GOT3 (cell line): ENCODE results near the gene BSX.

Source experiments
- DNase-seq: peaks from one replicate; lab custom pipeline; 2025; ENCODE audit warnings: mixed read lengths; lab: John Stamatoyannopoulos, UW

The BSX gene

DNA sequence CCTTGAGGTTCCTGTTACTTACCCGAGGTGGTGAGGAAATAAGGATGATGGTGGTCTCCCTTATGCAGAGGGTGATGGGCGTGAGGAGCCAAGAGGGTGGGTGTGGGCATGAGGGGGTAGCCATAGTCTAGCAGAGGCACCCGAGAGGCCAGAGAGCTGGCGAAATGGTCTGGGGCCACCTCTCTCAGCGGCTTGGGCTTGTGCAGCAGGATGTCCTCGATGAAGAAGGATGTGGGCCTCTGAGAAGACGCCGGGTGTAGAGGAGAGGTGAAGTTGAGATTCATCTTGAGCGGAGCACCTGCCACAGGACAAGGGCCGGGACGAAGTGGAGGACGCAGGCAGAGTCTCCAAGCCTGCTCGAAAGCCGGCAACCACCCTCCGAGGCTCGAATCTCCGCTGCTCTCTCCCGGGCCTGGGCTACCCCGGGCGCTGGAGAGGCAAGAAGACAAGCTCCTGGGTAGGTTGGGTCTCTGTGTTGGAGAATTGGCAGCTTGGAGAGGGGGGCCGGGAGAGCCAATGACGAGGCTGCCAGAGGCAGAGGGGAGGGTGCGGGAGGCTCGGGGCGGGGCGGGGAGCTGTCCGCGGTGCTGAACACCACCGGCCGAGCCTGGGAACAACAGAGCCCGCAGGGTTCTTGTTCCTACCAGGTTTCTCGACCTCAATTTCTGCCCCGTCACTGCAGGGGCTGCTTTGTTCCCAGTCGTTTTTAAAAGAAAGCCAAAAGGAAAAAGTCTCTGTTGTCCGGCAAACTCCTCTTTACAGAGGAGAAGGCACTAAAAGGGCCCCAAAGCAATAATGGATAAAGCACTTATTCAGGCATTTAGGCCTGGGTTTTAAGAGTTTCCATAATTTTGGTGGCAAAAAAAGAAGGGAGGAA is at the start of gene BSX:
Gene BSX (minus strand): TSS at position 447 of the 877 bp plus-strand sequence. CDS start 163 bp downstream, at position 284.
- DNase-seq: no peak

DNA sequence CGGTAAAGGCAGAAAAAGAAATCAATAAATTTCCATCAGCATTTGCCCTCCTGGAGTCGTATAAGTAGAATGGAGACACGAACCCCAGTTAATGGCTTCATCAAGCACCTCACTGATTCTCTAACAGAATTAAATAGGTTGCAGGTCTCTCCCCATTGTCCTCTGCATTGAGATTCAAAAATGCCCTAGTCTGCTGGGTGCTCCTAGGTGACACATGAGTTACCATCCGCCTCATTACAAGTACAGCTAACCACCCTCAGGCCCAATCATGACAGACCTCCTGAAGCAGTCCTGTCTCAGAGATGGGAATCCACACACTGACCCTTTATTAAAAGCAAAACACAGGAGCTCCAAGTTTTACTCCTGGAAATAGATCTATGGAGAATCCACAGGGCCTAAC is 48.9 kb upstream of the BSX start:
- DNase-seq: no peak

DNA sequence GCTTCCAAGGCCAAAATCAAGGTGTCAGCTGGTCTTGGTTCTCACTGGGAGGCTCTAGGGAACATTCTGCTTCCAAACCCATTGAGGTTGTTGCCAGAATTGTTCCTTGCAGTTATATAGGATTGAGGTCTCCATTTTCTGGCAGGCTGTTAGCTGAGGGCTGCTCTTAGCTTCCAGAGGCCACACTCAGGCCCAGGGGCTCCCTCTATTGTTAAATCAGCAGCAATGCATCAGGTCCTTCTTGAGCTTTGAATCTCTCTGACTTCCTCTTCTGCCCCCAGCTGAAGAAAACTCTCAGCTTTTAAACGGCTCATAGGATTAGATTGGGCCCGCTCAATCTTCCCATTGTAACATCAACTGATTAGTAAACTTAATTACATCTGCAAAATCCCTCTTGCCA is 39.3 kb upstream of the BSX start:
- DNase-seq: no peak

DNA sequence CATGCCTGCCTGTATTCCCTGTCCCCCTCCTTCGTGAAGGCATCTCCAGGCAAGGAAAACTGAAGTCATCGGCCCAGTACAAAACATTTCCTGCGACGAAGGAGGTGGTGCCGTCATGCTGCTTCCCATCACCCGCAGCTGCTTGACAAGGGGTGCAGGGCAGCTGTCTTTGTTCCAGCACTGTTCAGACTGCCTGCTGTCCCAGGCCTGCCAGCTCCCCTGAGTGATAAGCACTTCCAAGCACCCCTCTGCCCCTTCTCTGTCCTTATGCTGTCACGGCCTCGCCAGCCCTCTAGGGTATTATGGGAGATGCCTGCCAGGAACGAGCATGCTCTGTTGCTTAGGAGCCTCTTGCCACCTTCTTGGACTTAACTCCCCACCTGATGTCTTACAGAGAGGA is 37.1 kb upstream of the BSX start:
- no peak for DNase-seq

DNA sequence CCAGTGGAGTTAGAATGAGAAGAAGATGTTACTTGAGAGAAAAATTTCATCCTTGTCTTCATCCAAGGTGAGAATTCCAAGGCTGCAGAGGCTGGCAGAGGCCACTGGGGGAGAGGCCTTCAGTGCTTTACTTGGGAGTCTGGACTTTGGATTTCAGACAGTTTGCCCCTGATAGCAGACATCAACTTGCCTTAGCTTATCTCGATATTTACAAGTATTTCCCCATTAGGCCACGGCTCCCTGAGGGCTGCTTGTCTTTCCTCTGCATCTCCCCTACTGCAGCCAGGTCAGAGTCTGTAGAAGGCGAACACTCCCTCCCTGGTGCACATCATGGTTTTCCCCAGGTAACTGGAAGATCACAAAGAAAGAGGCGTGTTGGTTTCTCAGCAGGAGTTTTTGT is 29.9 kb upstream of the BSX start:
- no peak for DNase-seq

DNA sequence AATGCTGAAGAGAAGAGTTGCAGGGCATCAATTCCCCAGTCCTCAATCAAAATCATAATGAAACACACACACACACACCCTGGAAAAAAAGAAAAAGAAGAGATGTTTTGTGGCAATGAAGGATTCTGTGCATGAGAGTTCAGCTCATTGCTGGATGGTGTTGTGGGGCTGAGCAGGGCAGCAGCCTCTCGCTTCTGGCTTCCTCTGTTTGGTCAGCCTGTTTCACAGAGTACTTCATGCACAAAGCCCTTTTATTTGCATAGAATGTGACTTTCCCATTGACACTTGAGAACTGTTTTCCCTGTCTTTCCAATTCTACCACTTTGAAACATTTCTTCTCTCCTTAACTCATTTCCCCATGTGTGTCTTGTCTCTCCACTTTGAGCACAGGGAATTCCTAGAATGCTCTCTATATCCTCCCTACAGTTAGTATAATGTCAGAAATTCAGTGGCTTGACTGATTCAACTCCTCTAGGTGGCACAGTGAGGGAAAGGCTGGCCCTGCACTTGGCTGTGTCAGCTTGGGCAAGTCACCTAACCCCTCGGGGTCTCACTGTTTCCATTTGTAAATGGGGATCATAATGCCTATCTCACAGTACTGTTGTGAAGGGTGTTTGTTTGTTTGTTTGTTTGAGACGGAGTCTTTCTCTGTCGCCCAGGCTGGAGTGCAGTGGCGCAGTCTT is 25.4 kb upstream of the BSX start:
- no peak for DNase-seq

DNA sequence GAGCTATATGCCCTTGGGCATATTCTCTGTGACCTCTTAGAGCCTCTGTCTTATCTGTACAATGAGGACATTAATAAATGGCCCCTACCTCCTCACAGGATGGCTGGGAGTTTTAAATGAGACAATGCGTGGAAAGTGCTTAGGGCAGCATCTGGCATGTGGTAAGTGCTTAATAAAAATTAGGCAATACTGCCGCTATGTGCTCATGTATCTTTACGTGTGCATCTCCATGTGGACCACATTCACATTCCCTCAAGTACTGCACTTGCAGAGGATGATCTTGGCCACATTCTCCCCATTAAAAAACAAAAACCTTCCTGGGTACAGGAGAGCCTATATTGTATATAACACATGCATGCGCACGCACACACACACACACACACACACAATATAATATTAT is 19.1 kb upstream of the BSX start:
- no peak for DNase-seq

DNA sequence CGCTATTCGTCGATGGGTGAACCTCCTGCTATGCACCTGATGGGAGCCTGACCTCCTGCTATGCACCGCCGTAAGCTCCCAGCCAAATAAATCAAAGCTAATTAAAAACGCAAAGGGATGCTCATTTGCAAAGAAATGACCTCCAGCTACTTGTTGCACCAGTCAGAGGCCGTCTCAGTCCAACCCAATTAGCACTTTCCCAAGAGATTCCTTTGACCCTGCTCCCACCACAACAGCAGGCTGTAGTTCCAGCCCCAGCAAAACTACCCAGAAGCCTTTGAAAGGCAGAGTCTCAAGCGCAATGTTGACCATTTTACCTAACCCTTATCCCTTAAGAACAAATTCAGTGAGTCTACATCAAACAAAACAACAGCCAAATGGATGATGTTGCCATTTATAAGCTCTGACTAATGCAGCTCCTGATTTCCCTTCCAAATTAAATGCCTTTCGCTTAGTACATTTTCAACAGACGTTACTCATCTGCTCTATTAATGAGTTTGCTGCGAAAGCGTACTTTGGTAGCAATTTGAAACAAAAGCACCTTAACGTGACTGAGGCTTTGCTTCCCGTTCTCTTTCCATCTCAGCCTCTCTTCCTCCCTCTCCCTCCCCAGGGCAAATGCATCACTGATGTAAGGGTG is 17.2 kb upstream of the BSX start:
- DNase-seq: no peak

DNA sequence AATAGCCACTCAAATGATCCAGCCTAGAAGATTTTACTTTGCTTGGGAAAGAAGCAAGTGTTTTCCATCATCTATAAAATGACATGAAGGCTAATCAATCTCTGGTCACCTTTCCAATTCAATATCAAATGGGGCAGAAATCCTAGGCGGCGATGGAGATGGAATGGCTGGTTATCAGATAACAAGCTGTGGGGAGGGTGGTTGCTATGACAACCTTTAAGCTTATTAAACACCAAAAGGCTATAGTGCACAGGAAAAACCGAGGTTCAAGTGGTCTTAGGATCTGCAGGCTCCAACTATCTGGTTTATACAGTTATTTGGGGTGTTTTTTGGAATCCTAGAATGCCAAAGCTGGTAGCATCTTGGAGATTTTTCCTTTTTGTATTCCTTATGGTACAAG is 13.9 kb upstream of the BSX start:
- DNase-seq: no peak

DNA sequence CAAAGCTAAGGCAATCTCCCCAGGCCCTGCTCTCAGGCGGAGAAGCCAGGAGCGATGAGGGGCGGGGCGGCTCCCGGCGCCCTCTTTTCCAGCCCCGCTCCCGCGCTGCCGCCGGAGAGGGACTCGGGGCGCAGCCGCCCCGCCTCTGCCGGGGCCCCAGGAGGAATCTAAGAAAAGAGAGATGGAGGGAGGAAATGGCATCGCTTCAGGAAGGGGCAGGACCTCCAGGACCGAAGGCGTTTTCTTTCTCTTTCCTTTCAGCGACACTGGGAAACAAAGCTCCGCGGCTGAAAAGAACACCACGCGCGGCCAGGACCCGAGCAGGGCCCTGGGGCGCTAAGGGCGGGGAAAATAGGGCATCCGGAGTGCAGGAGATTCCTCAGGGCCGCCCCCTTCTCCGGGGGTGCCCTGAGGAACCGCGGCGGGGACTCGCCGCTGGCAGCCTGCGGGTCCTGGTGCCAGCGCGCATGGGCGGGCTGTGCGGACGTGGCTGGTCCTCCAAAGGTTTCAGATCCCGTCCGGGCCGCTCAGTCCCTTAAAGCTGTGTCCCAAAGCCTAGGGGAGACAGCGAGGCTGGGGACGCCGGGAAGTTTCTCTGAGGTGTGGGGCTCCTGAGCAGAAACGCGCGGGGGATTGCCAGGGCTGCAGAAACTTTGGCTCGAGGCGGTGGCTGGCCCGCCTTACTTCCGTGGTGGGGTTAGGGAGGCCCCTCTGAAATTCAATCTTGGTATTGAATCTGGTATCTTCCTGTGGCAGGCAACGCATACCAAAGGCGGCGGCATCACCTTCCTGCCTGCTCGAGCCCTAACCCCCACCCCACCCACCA is 2.8 kb upstream of the BSX start:
- no peak for DNase-seq

DNA sequence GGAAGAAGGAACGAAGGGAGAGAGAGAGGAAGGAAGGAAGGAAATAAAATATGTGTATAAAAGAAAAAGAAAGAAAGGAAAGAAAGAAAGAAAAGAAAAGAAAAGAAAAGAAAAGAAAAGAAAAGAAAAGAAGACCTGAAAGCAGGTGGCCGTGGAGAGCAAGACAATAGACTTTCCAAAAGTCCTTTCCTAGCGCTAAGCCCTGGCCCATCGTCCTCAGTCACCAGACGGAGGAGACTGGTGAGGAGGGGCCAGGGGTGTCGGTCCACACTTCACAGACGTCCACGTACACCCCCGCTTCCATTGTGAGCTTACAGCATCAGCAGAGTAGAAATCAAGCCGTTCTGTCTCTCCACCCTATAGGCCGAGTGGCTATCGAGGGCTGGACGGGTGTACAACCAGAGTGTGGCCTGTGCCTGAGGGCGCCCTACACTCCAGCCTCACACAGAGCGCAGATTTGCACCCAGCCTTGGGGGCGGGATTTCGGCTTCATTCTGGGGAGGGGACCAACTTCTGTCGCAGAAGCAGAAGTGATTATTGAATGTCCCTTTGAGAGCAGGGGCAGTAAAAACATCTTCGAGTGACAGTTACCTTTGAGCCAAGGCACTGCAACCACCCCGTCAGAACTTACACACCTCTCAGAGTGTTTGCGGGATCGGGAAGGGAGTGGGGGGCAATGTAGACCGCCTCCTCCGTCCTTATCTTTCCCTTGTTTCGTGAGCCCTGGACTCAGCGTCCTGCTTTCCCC is 2.0 kb upstream of the BSX start:
- DNase-seq: no peak

DNA sequence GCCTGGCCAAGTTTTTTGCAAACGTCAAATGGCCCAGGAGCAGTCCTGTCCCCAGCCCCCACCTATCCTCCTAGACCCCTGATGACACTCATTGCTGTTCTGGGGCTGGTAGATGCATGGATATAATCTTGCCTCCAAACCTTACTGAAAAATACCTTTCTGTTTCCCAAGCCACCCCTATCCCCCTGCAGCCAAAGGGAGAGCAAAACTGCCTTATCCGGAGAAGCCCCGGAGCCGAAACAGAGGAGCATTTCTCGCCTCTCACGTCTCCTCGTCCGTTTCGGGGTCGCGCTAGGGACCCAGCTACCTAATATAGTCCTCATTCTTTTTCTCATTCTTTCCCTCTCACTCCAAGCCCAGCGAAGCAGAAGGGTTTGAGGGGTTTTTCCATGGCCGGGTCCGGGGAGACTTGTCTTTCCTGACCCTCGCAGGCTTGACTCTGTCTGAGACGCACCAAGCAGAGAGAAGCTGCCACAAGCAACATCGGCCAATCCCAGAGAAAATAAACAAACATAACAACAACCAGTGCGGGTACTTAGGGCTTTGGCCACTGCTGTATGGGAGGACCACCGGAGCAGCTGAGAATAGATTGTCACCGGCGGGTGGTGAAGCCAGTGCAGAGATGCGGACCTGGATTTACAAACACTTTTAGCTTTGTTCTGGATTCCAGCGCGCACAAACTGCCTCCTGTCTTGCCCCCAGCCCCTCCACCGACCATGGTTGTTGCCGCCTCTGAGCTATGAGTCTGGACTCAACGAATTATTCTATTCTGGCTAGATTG is 1.6 kb downstream of the BSX start:
- DNase-seq: no peak

DNA sequence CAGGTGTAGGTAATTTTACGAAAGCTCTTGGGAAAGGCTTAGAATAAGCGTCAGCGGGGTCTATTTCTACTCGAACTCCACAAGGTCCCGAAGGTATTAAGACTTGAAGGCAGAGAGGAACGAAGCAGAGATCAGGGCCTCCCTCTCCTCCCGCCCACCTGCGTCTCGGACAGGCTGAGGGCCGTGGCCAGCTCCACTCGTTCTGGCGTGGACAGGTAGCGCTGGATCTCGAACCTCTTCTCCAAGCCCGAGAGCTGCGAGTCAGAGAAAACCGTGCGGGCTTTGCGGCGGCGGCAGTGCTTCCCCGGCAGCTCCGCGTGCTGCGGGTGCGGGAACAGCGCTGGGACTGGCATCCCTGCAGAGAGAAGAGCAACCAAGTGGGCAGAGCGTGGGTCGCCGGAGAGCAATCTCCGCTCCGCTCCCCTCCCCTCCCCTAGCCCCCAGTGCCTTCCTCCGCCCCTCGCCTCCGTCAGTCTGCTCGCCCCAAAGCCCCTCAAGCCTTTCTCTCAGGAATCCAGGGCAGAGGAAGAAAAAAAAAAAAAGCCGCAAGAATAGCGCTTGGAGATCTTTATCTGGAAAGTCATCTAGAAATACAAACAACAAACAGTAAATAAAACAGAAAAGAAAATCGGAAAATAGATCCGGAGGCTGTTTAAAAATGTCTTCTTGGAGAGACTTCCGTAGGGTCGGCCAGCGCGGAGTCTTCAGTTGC is 2.4 kb downstream of the BSX start:
- DNase-seq: no peak

DNA sequence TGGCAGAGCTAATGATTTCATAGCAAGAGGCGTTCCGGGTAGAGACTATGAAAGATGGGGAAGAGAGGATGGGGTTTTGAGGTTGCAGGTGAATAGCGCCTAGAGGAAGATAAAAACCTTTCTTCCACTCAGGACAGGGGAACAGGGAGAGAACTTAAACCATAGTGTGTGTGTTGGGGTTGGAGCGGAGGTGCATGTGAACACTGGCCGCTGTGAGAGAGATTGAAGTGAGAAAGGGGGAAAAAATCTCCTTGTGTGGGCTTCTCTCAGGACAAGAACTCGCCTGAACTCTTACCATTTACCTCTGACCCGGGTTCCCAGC is 3.4 kb downstream of the BSX start:
- DNase-seq: no peak

DNA sequence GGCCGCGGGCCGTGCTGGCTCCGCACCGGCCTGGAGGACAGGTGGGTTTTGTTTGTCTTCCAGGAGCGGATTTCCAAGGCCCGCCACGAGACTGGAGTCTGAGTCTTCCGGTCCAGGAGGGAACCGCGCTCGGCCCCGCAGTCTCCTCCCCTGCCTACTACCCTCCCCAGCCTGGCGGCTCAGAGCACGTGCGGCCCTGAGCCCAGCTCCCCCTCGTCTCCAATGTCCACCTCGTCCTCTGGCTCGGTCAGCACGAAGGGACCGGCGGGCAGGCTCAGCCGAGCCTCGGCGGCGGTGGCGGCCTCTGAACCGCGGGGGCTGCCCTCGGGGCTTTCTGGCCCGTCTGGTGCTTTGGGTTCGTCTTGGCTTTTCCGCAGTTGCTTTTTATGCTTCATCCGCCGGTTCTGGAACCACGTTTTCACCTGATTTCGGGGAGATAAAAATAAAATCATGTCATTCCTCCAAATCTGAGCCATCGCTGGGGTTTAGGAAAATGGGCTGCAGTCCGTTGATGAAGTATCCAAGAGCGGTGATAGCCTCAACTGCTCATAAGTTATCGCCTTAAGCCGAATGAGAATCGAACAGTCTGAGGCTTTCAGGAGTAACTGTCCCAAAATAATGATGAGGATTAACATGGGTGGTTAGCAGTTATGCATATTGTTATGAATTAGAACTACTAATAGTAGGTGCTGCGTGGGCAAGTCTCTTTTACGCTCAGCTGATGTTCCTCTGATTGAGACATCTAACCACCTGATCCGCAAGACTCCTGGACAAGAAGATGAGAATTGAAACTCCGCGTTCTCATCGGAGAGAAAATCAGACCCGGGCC is 4.0 kb downstream of the BSX start:
- DNase-seq: no peak

DNA sequence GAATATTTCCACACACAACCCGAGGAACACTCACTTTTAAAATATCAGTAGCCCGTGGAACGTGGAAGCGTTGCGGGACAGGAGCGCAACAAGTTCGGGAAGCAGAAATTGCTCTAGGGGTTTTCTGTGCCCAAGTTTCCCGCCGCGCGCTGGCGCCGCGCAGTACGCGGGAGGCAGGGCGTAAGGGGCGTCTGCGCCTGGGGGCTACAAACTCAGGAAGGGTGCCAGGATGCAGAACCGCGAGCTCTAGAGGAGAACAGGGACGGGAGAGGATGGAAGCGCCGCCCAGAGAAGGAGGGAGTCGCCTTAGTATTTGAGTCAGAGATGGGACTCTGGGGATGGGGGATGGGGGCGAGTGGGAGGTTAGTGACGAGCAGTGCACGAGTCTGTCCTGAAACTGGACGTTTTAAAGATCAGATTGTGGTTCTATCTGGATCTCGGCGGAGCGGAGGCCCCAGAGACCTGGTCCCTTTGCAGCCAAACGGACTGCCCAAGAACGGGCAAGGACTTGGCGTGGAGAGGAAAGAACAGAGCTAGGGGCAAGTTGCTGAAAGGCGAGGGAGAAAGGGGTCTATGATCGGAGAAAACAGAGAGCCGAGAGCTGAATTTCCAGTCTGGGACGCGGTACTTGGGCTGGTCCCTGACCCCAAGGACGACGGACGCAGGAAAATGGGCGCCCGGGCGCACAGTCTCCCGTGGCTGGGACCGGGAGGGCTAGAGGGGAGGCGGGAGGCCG is 4.7 kb downstream of the BSX start:
- no peak for DNase-seq

DNA sequence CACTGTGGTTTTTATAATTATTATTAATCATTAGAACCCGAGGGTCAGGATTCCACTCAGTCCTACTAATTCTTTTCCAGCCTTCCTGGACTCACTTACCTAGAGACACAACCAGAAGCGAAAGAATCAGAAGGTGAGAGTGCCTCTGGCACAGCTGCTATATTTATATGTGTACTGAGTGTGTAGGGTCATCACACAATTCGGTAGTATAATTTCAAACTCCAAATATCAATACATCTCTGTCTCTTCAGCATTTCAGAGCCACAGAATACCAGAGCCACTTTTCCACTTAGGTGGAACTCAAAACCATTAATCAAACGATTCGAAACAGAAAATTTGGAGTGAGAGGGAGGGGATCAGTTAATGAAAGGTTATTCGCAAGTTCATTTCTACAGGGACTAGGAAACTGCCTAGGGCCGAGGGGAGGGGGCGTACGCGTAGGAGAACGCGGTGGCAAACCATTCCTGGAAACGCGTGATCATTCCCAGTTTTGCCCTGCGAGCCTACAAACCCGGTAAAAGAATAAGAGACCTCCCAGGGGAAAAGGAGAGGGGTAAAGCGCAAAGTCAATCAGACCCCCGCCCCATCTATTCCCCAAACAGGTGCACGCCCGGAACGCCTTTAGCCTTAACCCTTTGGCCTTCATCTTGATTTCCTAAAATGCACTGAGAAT is 5.4 kb downstream of the BSX start:
- DNase-seq: no peak

DNA sequence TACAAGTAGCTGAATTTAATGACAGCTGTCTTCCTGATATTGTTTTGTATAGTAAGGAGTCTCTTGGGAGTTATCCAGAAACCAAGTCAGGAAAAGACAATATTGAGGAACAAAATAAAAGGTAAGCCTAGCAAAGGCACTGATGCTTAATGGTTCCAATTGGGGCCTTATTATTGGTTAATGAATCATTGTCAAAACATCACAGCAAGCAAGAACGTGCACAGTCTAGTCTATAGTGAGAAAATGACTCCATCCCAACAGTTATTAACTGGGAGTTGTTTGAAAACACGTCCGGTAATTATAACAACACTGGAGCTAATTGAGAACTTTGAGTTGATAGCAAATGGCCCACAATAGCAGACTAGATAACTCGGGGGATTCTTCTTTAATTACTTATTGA is 17.7 kb downstream of the BSX start:
- no peak for DNase-seq
